Astrocyte (in vitro differentiated cells and primary cell): Measurements from ENCODE around the gene TAF4. TPM values are rescaled to one million over a fixed set of nuclear protein-coding genes. Genes with fewer than 3 reads are reported as not detected.

Experiments used
- DNase-seq: peaks from one replicate; pipeline ENCODE4 v3.0.0-alpha.2; 2010; ENCODE audit warnings: low read depth
- FAIRE-seq: peaks from 2 replicates; lab custom pipeline; 2011; peaks lifted over from hg19 to GRCh38; lab: Jason Lieb, UNC
- H2AFZ ChIP-seq: 2 replicates; pipeline ENCODE4 v1.6.0; 2012; ENCODE audit warnings: low read depth, low read length, inconsistent platforms
- H3K27ac ChIP-seq: 2 replicates; pipeline ENCODE4 v1.5.1; 2011; ENCODE audit warnings: low read depth, low read length, inconsistent platforms
- H3K27me3 ChIP-seq: 2 replicates; pipeline ENCODE4 v1.6.0; 2011; ENCODE audit warnings: low read length, inconsistent platforms; ENCODE audit not compliant: insufficient read depth
- H3K36me3 ChIP-seq: 2 replicates; pipeline ENCODE4 v1.5.1; 2011; ENCODE audit warnings: low read length, inconsistent platforms; ENCODE audit not compliant: insufficient read depth
- H3K4me1 ChIP-seq: 2 replicates; pipeline ENCODE4 v1.5.1; 2011; ENCODE audit warnings: low read length, inconsistent platforms; ENCODE audit not compliant: insufficient read depth
- H3K4me2 ChIP-seq: 2 replicates; pipeline ENCODE4 v1.6.0; 2012; ENCODE audit warnings: low read length, inconsistent platforms
- H3K4me3 ChIP-seq: 2 replicates; pipeline ENCODE4 v1.5.1; 2011; ENCODE audit warnings: low read depth, mild to moderate bottlenecking, low read length, inconsistent platforms; ENCODE audit not compliant: insufficient read depth
- H3K79me2 ChIP-seq: 2 replicates; pipeline ENCODE4 v1.6.0; 2012; ENCODE audit warnings: mild to moderate bottlenecking, low read length, inconsistent platforms; ENCODE audit not compliant: insufficient read depth
- H3K9ac ChIP-seq: 2 replicates; pipeline ENCODE4 v1.6.0; 2012; ENCODE audit warnings: mild to moderate bottlenecking, low read length, inconsistent platforms
- H3K9me3 ChIP-seq: 2 replicates; pipeline ENCODE4 v1.5.1; 2012; ENCODE audit warnings: low read depth, mild to moderate bottlenecking, low read length, inconsistent platforms; ENCODE audit not compliant: insufficient read depth
- H4K20me1 ChIP-seq: 2 replicates; pipeline ENCODE4 v1.6.0; 2012; ENCODE audit warnings: low read length, inconsistent platforms; ENCODE audit not compliant: insufficient read depth
- H3K27ac Mint-ChIP-seq: one replicate; pipeline ENCODE4 v1.8.0; 2021; ENCODE audit warnings: mild to moderate bottlenecking, mixed read lengths; ENCODE audit not compliant: unreplicated experiment
- H3K27me3 Mint-ChIP-seq: one replicate; pipeline ENCODE4 v1.8.0; 2021; ENCODE audit warnings: low read depth, mixed read lengths; ENCODE audit not compliant: unreplicated experiment
- H3K36me3 Mint-ChIP-seq: one replicate; pipeline ENCODE4 v1.8.0; 2021; ENCODE audit warnings: low read depth, mixed read lengths; ENCODE audit not compliant: unreplicated experiment
- H3K4me1 Mint-ChIP-seq: one replicate; pipeline ENCODE4 v1.8.0; 2021; ENCODE audit warnings: low read depth, mixed read lengths; ENCODE audit not compliant: unreplicated experiment
- H3K4me3 Mint-ChIP-seq: one replicate; pipeline ENCODE4 v1.8.0; 2021; ENCODE audit warnings: mild to moderate bottlenecking, moderate library complexity, mixed read lengths; ENCODE audit not compliant: unreplicated experiment
- H3K9me3 Mint-ChIP-seq: one replicate; pipeline ENCODE4 v1.8.0; 2021; ENCODE audit warnings: mild to moderate bottlenecking, mixed read lengths; ENCODE audit not compliant: unreplicated experiment
- EZH2 ChIP-seq: IDR thresholded peaks from 2 replicates; pipeline ENCODE4 v1.6.1; 2012; ENCODE audit warnings: mild to moderate bottlenecking, low read length, inconsistent platforms; ENCODE audit not compliant: insufficient read depth
- total RNA-seq: library from RNA; stranded (reverse); gene quantifications from 2 replicates; pipeline ENCODE4 v1.2.1, GENCODE V29; 2021
- TF ChIP-seq, protein P1 (sequence below): IDR thresholded peaks from 2 replicates; pipeline ENCODE4 v1.5.1; 2011; ENCODE audit warnings: low read depth, mild to moderate bottlenecking, inconsistent platforms, low read length, moderate library complexity; ENCODE audit not compliant: insufficient read depth

The TAF4 gene
- total RNA-seq, 1 donor from 2014 or later, result 11.8 TPM

GRCh38 chr20:61929971-61930666 lies 135.6 kb downstream of the TAF4 start:
- no peak overlapping the region for H3K27ac ChIP-seq
- H3K4me1 ChIP-seq, result peaks cover 12% of the 10 kb centered on the region
- H3K4me2 ChIP-seq, result no peak overlapping the region
- no peaks in the 10 kb centered on the region for H3K9me3 ChIP-seq
- H3K27me3 ChIP-seq, result no peaks in the 10 kb centered on the region
- no peak overlapping the region for H2AFZ ChIP-seq
- no peak overlapping the region for H3K4me3 ChIP-seq
- H3K36me3 ChIP-seq, result no peaks in the 10 kb centered on the region
- H3K79me2 ChIP-seq, result no peaks in the 10 kb centered on the region
- no peak overlapping the region for H3K9ac ChIP-seq
- peaks cover 1% of the 10 kb centered on the region for H3K9me3 Mint-ChIP-seq
- H3K27me3 Mint-ChIP-seq, result peaks cover 7% of the 10 kb centered on the region
- H4K20me1 ChIP-seq, result no peaks in the 10 kb centered on the region
- TF ChIP-seq EZH2, result no peak
- TF ChIP-seq, protein P1, sequence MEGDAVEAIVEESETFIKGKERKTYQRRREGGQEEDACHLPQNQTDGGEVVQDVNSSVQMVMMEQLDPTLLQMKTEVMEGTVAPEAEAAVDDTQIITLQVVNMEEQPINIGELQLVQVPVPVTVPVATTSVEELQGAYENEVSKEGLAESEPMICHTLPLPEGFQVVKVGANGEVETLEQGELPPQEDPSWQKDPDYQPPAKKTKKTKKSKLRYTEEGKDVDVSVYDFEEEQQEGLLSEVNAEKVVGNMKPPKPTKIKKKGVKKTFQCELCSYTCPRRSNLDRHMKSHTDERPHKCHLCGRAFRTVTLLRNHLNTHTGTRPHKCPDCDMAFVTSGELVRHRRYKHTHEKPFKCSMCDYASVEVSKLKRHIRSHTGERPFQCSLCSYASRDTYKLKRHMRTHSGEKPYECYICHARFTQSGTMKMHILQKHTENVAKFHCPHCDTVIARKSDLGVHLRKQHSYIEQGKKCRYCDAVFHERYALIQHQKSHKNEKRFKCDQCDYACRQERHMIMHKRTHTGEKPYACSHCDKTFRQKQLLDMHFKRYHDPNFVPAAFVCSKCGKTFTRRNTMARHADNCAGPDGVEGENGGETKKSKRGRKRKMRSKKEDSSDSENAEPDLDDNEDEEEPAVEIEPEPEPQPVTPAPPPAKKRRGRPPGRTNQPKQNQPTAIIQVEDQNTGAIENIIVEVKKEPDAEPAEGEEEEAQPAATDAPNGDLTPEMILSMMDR, result no peak
- no peak overlapping the region for H3K4me3 Mint-ChIP-seq
- H3K4me1 Mint-ChIP-seq, result peaks cover 6% of the 10 kb centered on the region
- no peak overlapping the region for H3K27ac Mint-ChIP-seq
- FAIRE-seq, result no peak
- peaks cover 5% of the 10 kb centered on the region for H3K36me3 Mint-ChIP-seq
- DNase-seq, result no peak

DNA sequence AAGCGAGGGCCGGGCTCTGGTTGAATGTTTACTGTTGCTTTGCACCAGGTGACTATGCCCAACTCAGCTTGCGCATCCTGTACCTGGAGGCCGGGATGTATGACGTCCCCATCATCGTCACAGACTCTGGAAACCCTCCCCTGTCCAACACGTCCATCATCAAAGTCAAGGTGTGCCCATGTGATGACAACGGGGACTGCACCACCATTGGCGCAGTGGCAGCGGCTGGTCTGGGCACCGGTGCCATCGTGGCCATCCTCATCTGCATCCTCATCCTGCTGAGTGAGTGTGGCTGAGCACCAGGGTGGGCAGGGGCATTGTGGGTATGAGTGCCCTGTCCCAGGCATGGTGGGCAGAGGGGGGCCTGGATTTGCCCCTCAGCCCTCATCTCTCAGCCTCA lies 136.1 kb downstream of the TAF4 start:
- Mint-ChIP-seq H3K9me3 (peaks cover 1% of the 10 kb centered on the region), H3K27me3 (peaks cover 3% of the 10 kb centered on the region), H3K36me3 (peaks cover 3% of the 10 kb centered on the region), H3K4me1 (peaks cover 6% of the 10 kb centered on the region), H3K27ac (no peak overlapping the region), H3K4me3 (no peak overlapping the region)
- no peaks in the 10 kb centered on the region for H3K79me2 ChIP-seq
- no peaks in the 10 kb centered on the region for H3K9me3 ChIP-seq
- no peak overlapping the region for H3K9ac ChIP-seq
- TF ChIP-seq, protein P1, result no peak
- no peak for TF ChIP-seq EZH2
- DNase-seq (no peak), FAIRE-seq (no peak)
- H3K4me2 ChIP-seq, result no peak overlapping the region
- no peak overlapping the region for H3K27ac ChIP-seq
- peaks cover 15% of the 10 kb centered on the region for H3K4me1 ChIP-seq
- no peaks in the 10 kb centered on the region for H4K20me1 ChIP-seq
- H3K36me3 ChIP-seq, result no peaks in the 10 kb centered on the region
- no peaks in the 10 kb centered on the region for H3K27me3 ChIP-seq
- no peak overlapping the region for H3K4me3 ChIP-seq
- no peak overlapping the region for H2AFZ ChIP-seq

GRCh38 chr20:61927826-61928541 lies 137.7 kb downstream of the TAF4 start:
- H2AFZ ChIP-seq, result no peak overlapping the region
- no peak overlapping the region for H3K4me2 ChIP-seq
- no peak overlapping the region for H3K27ac Mint-ChIP-seq
- no peaks in the 10 kb centered on the region for H3K36me3 ChIP-seq
- no peaks in the 10 kb centered on the region for H3K79me2 ChIP-seq
- DNase-seq (no peak), FAIRE-seq (no peak)
- TF ChIP-seq, protein P1, result no peak
- no peak for TF ChIP-seq EZH2
- peaks cover 3% of the 10 kb centered on the region for H3K27me3 Mint-ChIP-seq
- H3K36me3 Mint-ChIP-seq, result peaks cover 3% of the 10 kb centered on the region
- no peak overlapping the region for H3K4me3 Mint-ChIP-seq
- H3K4me1 ChIP-seq, result peaks cover 24% of the 10 kb centered on the region
- H3K27ac ChIP-seq, result no peak overlapping the region
- peaks cover 6% of the 10 kb centered on the region for H3K4me1 Mint-ChIP-seq
- H3K9ac ChIP-seq, result no peak overlapping the region
- no peaks in the 10 kb centered on the region for H3K27me3 ChIP-seq
- no peaks in the 10 kb centered on the region for H4K20me1 ChIP-seq
- no peaks in the 10 kb centered on the region for H3K9me3 ChIP-seq
- H3K9me3 Mint-ChIP-seq, result peaks cover 1% of the 10 kb centered on the region
- H3K4me3 ChIP-seq, result no peak overlapping the region
